Activated CD4-positive, alpha-beta T cell treated with anti-CD3 and anti-CD28 coated beads for 36 hours (primary cell): Measurements from ENCODE around the gene MTG2. TPM values are rescaled to one million over a fixed set of nuclear protein-coding genes. Genes with fewer than 3 reads are reported as not detected.
"Not testable (repeated sequence)": the region's sequence is repeated elsewhere in the genome, so short reads cannot be mapped to it uniquely, and the experiment has no call there.

Experiments
- ATAC-seq: fragments of 200-7000 bp; cut with Tn5 transposase; one replicate; pipeline ENCODE4 v1.10.0; 2021; ENCODE audit warnings: mild to moderate bottlenecking, moderate library complexity
- CTCF ChIA-PET: fragments of 350-600 bp; sonication (Branson Sonifier 250); formaldehyde crosslinking; loops from one replicate; lab custom pipeline; 2021; ENCODE audit warnings: antibody characterized with exemption; lab: Charles Lee
- POLR2A ChIA-PET: fragments of 350-600 bp; sonication (Branson Sonifier 250); formaldehyde crosslinking; loops from one replicate; lab custom pipeline; 2021; ENCODE audit warnings: antibody characterized with exemption, inconsistent platforms; lab: Charles Lee
- DNase-seq: peaks from one replicate; pipeline ENCODE4 v3.0.0-alpha.2; 2020
- H3K27ac Mint-ChIP-seq: one replicate; pipeline ENCODE4 v1.8.0; 2021; ENCODE audit warnings: mixed read lengths
- H3K27me3 Mint-ChIP-seq: one replicate; pipeline ENCODE4 v1.8.0; 2021; ENCODE audit warnings: mixed read lengths
- H3K36me3 Mint-ChIP-seq: one replicate; pipeline ENCODE4 v1.8.0; 2021; ENCODE audit warnings: low read depth, mixed read lengths
- H3K4me1 Mint-ChIP-seq: one replicate; pipeline ENCODE4 v1.8.0; 2021; ENCODE audit warnings: mixed read lengths
- H3K4me3 Mint-ChIP-seq: one replicate; pipeline ENCODE4 v1.8.0; 2021; ENCODE audit warnings: mild to moderate bottlenecking, moderate library complexity, mixed read lengths
- H3K9me3 Mint-ChIP-seq: one replicate; pipeline ENCODE4 v1.8.0; 2021; ENCODE audit warnings: low read depth, mixed read lengths
- intact Hi-C, 2 experiments: fragments of 100-400 bp; cut with DNase I in 1 of 2; cut with micrococcal nuclease in 1 of 2; formaldehyde crosslinking; loops; one replicate each; pipeline versions ENCODE4 v1.14.2 to v1.15.1; 2022 to 2024; cut with DNase I, micrococcal nuclease
- total RNA-seq, 2 experiments: library from RNA; stranded (reverse); gene quantifications; one replicate each; pipeline ENCODE4 v1.2.3, GENCODE V29; 2021

MTG2 gene
- total RNA-seq, 2 experiments from 2014 or later = 38.0 to 44.9 TPM

DNA sequence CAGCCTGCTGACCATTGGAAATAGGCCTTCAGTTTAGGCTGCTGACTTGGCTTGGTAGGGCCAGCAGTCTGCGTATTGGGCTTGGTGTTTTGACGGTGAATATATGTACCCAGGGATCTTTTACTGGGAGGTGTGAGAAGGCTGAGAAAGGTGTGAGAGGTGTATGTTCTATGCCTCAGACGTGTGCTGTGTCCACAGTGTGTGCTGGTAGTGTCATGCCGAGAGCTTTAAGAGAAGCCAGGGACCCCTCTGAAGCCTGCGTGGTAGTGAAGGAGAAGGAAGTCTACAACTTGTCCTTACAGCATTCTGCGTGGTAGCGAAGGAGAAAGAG lies 37.2 kb upstream of the MTG2 start:
- POLR2A ChIA-PET = interaction anchor here (0.9 kb wide), 1 partner anchor 24 kb away, joined by 3 read pairs; no protein-coding TSS in a partner anchor

DNA sequence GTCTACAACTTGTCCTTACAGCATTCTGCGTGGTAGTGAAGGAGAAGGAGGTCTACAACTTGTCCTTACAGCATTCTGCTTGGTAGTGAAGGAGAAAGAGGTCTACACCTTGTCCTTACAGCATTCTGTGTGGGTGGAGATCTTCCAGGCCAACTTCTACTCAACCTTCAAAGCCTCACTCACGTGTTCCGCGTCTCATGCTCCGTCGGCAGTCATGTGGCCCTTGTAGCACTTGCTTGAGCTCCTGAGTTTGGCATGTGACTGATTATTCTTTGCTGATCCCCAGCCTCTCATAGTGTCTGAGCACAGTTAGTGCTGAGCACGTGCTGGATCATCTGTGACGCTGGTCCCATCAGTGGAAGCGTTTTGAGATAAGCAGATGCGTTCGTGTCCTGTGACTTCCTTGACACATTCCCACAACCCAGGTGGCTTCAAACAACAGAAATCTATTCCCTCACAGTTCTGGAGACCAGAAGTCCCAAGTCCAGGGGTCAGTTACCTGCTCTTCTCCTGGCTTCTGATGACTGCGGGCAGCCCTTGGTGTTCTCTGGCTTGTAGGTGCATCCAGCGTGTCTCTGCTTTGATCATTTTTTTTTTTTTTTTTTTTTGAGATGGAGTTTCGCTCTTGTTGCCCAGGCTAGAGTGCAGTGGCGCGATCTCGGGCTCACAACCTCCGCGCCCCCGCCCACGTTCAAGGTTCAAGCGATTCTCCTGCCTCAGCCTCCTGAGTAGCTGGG lies 36.6 kb upstream of the MTG2 start:
- no peak for ATAC-seq
- Mint-ChIP-seq H3K9me3 (no peaks in the 10 kb centered on the region), H3K27me3 (no peaks in the 10 kb centered on the region), H3K27ac (no peak overlapping the region), H3K36me3 (peaks cover 11% of the 10 kb centered on the region), H3K4me3 (no peak overlapping the region), H3K4me1 (peaks cover 42% of the 10 kb centered on the region)
- no peak for DNase-seq
- POLR2A ChIA-PET = no interaction called here
- CTCF ChIA-PET = no interaction called here
- intact Hi-C loops = no loop called here

More for the DNA sequence above, 37.2 kb upstream of the MTG2 start:
- ATAC-seq (no peak), DNase-seq (no peak)
- Mint-ChIP-seq H3K4me1 (peaks cover 46% of the 10 kb centered on the region), H3K36me3 (peaks cover 13% of the 10 kb centered on the region), H3K4me3 (no peak overlapping the region), H3K27me3 (no peaks in the 10 kb centered on the region), H3K27ac (no peak overlapping the region), H3K9me3 (no peaks in the 10 kb centered on the region)
- CTCF ChIA-PET = interaction anchor here (1.5 to 1.9 kb wide), 2 partner anchors 10 to 135 kb away, joined by 5 to 9 read pairs; no protein-coding TSS in a partner anchor
- intact Hi-C loops = loop anchor here in 1 of 2 experiments (1.0 kb wide), 1 partner anchor 12 kb away; no protein-coding TSS in a partner anchor

DNA sequence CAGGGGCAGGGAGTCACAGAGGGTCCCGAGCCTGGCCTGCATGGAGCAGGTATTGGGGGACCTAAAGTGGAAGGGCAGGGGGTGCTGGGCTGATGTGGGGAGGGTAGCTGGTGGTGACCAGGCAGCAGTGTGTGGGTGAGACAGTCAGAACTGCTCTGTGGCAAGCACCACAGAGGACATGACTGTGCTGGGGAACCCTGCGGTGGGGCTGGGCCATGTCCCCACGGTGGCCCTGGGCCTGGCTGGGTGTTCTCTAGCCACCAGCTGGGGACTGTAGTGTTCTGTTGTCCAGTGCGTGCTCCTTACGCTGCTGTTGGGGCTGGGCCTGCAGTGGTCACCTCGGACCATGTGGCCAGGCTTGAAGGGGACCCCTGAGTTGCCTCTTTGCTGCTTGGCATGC lies 35.7 kb upstream of the MTG2 start:
- POLR2A ChIA-PET = no interaction called here

DNA sequence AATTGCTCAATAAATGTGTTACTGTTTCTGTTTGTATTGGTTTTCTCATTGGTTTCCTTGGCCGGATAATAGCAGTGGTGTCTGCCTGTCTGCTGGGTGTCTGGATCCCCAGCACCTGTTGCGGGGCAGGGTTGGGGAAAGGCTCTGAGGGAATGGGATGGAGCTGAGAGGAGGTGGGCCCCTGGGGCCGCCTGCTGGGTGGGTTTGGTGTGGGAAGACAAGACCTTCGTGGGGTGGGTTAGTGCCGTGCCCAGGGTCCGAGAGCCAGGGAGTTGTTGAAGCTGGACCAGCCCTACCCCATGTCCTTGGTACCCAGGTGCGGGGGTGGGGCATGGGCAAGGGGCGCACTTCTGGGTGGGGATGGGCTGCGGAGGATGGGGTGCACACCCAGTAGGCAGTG lies 35.3 kb upstream of the MTG2 start:
- H3K4me1 Mint-ChIP-seq = peaks cover 31% of the 10 kb centered on the region
- H3K4me3 Mint-ChIP-seq = no peak overlapping the region
- intact Hi-C loops = no loop called here
- no peak for ATAC-seq
- H3K27me3 Mint-ChIP-seq = no peaks in the 10 kb centered on the region
- H3K9me3 Mint-ChIP-seq = no peaks in the 10 kb centered on the region
- ChIA-PET POLR2A (no interaction called here), CTCF (interaction anchor here (0.6 kb wide), 1 partner anchor 225 kb away, joined by 3 read pairs; no protein-coding TSS in a partner anchor)
- H3K27ac Mint-ChIP-seq = no peak overlapping the region
- peaks cover 6% of the 10 kb centered on the region for H3K36me3 Mint-ChIP-seq
- DNase-seq = no peak

More for the DNA sequence above, 35.7 kb upstream of the MTG2 start:
- CTCF ChIA-PET = interaction anchor here (0.6 kb wide), 1 partner anchor 225 kb away, joined by 3 read pairs; no protein-coding TSS in a partner anchor
- DNase-seq (no peak), ATAC-seq (no peak)
- Mint-ChIP-seq H3K27ac (no peak overlapping the region), H3K9me3 (no peaks in the 10 kb centered on the region), H3K4me1 (peaks cover 33% of the 10 kb centered on the region), H3K27me3 (no peaks in the 10 kb centered on the region), H3K4me3 (no peak overlapping the region), H3K36me3 (peaks cover 5% of the 10 kb centered on the region)
- intact Hi-C loops = no loop called here

DNA sequence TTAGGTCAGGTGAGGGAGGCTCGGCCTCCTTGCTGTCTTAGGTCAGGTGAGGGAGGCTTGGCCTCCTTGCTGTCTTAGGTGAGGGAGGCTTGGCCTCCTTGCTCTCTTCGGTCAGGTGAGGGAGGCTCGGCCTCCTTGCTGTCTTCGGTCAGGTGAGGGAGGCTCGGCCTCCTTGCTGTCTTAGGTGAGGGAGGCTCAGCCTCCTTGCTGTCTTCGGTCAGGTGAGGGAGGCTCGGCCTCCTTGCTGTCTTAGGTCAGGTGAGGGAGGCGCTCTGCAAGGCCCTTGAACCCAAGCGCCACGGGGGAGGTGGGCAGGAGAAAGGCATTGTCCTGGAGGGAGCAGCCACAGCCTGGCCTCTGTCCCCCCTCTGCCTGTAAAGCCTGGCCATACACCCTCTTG lies 34.4 kb upstream of the MTG2 start:
- CTCF ChIA-PET, H3K9me3 Mint-ChIP-seq, H3K4me3 Mint-ChIP-seq, H3K27me3 Mint-ChIP-seq, DNase-seq, H3K27ac Mint-ChIP-seq, intact Hi-C loops, POLR2A ChIA-PET, ATAC-seq: not testable (repeated sequence)
- H3K36me3 Mint-ChIP-seq = peaks cover 13% of the 10 kb centered on the region
- peaks cover 31% of the 10 kb centered on the region for H3K4me1 Mint-ChIP-seq

DNA sequence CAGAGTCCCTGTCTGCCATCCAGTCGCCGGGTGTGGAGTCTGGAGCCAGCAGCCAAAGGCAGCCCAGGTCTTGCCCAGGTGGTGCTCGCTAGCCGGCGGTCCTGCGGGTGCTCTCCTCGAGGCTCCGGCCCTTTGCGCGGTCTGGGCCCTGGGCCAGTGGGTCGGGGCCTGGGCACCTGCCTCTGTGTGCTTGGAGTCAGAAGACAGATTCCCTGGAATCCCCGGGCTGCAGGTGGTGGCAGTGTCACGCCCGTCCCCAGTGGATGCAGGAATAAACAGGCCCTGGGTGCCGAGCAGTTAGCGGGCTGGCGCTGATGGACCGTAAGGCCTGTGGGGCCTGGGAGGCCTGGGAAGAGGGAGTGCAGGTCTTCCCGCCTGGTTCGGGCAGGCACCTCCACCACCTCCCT lies 33.9 kb upstream of the MTG2 start:
- ATAC-seq = no peak
- peaks cover 19% of the 10 kb centered on the region for H3K36me3 Mint-ChIP-seq
- ChIA-PET POLR2A (no interaction called here), CTCF (no interaction called here)
- H3K4me1 Mint-ChIP-seq = peaks cover 31% of the 10 kb centered on the region
- no peaks in the 10 kb centered on the region for H3K27me3 Mint-ChIP-seq
- H3K9me3 Mint-ChIP-seq = no peaks in the 10 kb centered on the region
- H3K27ac Mint-ChIP-seq = no peak overlapping the region
- DNase-seq = no peak
- no peak overlapping the region for H3K4me3 Mint-ChIP-seq
- intact Hi-C loops = no loop called here

DNA sequence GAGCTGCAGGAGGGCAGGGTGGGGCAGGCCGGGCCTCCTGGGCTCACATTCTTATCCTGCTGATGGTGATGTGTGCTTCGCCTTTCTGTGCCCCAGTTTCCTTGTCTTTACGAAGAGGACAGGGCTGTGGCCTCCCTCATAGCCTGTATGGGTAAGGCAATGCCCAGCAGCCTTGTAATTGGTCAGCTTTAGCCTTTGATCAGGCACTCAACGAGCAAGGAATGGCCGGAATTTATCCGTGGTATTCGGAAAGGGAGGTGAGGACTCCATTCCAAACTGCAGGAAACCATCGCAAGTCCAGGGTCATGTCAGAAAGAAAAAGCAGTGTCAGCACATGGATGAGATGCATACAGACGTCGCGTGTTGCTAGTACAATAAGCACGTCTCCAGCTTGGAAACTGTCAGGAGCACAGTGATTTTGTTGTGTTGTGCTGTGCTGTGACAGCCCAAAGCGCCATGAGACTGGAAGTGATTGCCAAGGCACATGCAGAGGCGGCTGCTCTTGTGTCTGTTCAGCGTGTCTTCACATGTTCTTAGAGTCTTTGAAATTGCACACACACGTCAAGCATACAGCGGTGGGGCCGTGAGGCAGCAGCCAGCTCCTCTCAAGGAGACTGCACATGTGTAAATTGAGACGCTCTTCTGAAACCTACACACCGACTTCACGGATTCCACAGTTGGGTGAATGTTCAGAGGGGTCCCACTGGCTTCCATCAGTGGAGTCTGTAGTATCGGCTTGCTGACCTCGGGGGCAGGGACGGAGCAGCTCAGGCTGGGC lies 33.1 kb upstream of the MTG2 start:
- H3K4me1 Mint-ChIP-seq = peaks cover 27% of the 10 kb centered on the region
- H3K4me3 Mint-ChIP-seq = no peak overlapping the region
- no peak overlapping the region for H3K27ac Mint-ChIP-seq
- CTCF ChIA-PET = no interaction called here
- POLR2A ChIA-PET = no interaction called here
- intact Hi-C loops = no loop called here
- no peak for DNase-seq
- H3K27me3 Mint-ChIP-seq = no peaks in the 10 kb centered on the region
- H3K9me3 Mint-ChIP-seq = no peaks in the 10 kb centered on the region
- no peak for ATAC-seq
- H3K36me3 Mint-ChIP-seq = peaks cover 27% of the 10 kb centered on the region

DNA sequence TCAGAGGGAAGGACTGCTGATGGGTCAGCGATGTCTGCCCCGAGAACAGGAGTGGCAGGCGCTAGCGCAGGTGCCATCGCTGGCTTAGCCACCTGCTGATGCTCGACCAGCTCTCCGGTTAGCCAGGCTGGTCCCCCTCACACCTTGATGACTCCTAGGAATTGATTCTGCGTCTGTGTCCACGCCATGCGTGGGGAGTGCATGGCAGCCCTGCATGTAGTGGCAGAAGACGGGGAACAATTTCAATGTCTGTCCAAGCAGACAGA lies 32.6 kb upstream of the MTG2 start:
- DNase-seq (no peak), ATAC-seq (no peak)
- CTCF ChIA-PET = no interaction called here
- no peaks in the 10 kb centered on the region for H3K27me3 Mint-ChIP-seq
- intact Hi-C loops = no loop called here
- POLR2A ChIA-PET = interaction anchor here (0.6 kb wide), 1 partner anchor 12 kb away, joined by 14 read pairs; no protein-coding TSS in a partner anchor
- H3K27ac Mint-ChIP-seq = no peak overlapping the region
- no peaks in the 10 kb centered on the region for H3K9me3 Mint-ChIP-seq
- peaks cover 22% of the 10 kb centered on the region for H3K4me1 Mint-ChIP-seq
- H3K4me3 Mint-ChIP-seq = no peak overlapping the region
- peaks cover 30% of the 10 kb centered on the region for H3K36me3 Mint-ChIP-seq

DNA sequence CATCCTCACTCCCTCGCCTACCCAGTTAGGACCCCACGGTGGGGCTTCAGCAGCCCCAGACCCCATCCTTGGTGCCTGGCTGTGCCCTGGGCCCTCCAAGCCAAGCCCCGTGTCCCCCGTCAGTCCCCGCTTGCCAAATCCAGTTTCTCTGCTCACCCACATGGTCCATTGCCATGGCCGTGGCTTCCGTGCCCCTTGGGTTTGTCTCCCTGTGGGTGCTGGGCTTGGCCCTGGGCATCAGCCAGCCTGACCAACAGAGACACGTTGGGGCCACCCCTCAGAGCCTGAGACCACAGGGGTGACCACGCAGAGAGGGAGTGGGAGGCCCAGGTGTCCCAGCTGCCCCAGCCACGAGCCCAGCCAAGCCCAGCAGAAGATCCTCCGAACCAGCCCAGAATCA lies 31.6 kb upstream of the MTG2 start:
- Mint-ChIP-seq H3K4me3 (no peak overlapping the region), H3K9me3 (no peaks in the 10 kb centered on the region), H3K36me3 (peaks cover 30% of the 10 kb centered on the region), H3K27ac (no peak overlapping the region), H3K4me1 (peaks cover 15% of the 10 kb centered on the region), H3K27me3 (no peaks in the 10 kb centered on the region)
- DNase-seq (no peak), ATAC-seq (no peak)
- POLR2A ChIA-PET = interaction anchor here (0.6 kb wide), 1 partner anchor 164 kb away, joined by 4 read pairs; no protein-coding TSS in a partner anchor
- intact Hi-C loops = no loop called here
- CTCF ChIA-PET = no interaction called here

DNA sequence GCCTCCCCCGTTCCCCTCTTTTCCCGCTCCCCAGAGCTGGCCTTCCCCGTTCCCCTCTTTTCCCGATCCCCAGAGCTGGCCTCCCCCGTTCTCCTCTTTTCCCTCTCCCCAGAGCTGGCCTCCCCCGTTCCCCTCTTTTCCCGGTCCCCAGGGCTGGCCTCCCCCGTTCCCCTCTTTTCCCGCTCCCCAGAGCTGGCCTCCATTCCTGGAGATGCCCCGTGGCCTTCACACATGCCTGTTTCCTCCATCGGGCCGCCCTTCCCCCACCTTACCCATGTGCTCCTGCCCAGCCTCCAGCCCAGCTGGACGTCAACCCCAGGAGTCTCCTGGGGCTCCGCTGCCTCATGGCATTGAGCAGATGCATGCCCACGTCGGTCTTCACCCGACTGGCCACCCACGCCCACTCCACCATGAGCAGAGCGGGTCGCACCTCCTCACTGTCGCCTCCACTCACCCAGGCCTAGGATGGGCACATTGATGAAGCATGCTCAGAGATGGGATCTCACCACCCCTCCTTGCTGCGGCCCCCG lies 30.9 kb upstream of the MTG2 start:
- POLR2A ChIA-PET = no interaction called here
- no peak overlapping the region for H3K4me3 Mint-ChIP-seq
- H3K36me3 Mint-ChIP-seq = peaks cover 30% of the 10 kb centered on the region
- no peak overlapping the region for H3K27ac Mint-ChIP-seq
- peaks cover 15% of the 10 kb centered on the region for H3K4me1 Mint-ChIP-seq
- DNase-seq (no peak), ATAC-seq (no peak)
- CTCF ChIA-PET = no interaction called here
- intact Hi-C loops = no loop called here
- H3K9me3 Mint-ChIP-seq = no peaks in the 10 kb centered on the region
- no peaks in the 10 kb centered on the region for H3K27me3 Mint-ChIP-seq

DNA sequence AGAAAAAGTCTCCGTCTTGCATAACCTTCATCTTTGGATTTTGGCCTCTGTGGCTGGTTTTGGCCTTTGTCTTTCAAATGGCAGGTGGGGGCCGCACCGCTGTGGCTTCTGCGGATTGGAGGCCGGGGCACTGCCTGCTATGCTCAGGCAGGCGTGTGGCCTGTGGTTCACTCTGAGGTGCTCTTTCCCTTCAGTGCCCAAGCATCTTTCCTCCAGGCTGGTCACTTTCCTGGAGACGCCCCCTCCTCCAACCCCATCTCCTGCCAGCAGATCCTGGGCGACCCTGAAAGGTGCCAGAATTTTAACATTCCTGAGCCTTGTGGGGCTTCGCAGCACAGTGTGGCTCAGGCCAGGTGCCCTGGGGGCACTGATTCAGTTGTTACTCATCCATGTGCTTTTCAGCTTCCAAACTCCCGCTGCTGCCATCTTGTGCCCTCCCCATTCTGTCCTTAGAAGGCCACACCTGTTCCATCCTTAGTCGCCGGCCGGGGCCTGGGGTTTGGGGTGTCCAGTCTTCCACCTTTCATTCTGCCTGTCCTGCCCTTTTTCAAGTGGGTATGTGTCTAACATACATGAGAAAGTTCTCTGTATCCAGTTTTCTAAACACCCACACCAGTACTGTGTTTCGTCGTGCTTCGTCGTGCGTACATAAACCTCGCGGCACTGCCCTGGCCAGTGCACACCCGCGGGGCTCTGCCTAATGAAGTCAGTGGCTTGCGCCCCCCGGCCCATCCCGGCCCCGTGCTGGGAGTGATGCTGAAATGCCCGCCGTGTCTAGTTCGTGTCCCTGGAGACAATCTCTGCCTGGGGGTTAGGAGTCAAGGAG lies 27.2 kb upstream of the MTG2 start:
- H3K4me1 Mint-ChIP-seq = peaks cover 15% of the 10 kb centered on the region
- ATAC-seq = no peak
- ChIA-PET CTCF (interaction anchor here (0.7 to 1.3 kb wide), 3 partner anchors 96 to 144 kb away, joined by 3 to 10 read pairs (median 3); no protein-coding TSS in a partner anchor), POLR2A (interaction anchor here (1.0 kb wide), 1 partner anchor 13 kb away, joined by 3 read pairs; no protein-coding TSS in a partner anchor)
- no peak overlapping the region for H3K4me3 Mint-ChIP-seq
- no peaks in the 10 kb centered on the region for H3K9me3 Mint-ChIP-seq
- H3K27ac Mint-ChIP-seq = no peak overlapping the region
- intact Hi-C loops = loop anchor here in 1 of 2 experiments (2.0 kb wide), 1 partner anchor 145 kb away; no protein-coding TSS in a partner anchor
- DNase-seq = no peak
- no peaks in the 10 kb centered on the region for H3K27me3 Mint-ChIP-seq
- H3K36me3 Mint-ChIP-seq = peaks cover 38% of the 10 kb centered on the region
